AML-193 (cell line): ENCODE data around the gene CRYGS.
"Not testable (repeated sequence)": the region's sequence is repeated elsewhere in the genome, so short reads cannot be mapped to it uniquely, and the experiment has no call there.

ENCODE experiments used
- DNase-seq, 2 experiments: peaks; one replicate each; lab custom pipeline; 2025; lab: John Stamatoyannopoulos, UW

Gene CRYGS

DNA sequence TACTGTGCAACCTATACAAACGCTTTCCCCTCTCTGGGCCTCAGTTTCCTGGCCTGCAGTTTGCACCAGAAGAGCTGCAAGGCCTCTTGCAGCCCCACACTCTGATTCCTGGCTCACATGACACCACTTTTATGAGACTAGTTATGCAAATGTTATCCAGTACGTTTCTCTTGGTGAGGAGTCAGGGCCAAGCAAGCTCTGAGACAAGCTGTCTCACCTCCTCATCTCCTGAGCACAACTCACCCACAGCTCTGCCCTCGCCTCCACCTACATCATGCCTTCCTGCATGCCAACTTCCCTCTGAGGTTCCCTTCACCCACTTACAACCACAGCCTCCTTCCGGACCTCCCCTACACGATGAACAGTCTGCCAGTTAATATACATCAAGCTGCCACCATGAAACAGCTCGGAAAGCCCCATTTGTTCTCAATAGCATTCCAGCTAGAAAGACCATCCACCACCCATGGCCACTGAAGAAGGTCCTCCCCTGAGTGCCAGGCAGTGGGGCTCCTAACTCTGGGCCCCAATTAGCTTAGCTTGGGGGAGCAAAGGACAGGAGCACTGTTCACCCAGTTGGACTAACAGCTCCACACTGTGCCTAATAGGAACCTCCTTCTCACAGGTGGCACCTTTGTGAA is 25.0 kb downstream of the CRYGS start:
- peak; percentile 81 to 89 for DNase-seq

DNA sequence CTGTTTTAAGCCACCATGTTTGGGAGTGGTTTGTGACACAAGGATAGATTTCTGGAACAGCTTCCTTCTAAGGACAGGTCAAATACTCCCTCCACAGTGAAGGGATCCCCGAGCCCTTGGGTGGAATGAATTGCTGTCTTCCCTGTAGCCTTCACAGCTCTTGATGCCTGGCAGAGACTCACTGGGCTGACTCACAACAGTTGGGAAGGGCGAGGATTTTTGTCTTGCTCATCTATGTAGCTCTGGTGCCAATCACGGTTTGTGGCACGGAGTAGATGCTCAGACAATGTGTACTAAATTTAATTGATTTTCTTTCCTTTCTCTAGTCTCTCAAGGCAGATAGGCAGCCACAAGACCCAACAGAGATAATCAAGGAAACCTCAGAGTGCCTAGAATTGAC is 27.0 kb downstream of the CRYGS start:
- no peak for DNase-seq

GRCh38 chr3:186516646-186517045 is 27.5 kb downstream of the CRYGS start:
- no peak for DNase-seq

DNA sequence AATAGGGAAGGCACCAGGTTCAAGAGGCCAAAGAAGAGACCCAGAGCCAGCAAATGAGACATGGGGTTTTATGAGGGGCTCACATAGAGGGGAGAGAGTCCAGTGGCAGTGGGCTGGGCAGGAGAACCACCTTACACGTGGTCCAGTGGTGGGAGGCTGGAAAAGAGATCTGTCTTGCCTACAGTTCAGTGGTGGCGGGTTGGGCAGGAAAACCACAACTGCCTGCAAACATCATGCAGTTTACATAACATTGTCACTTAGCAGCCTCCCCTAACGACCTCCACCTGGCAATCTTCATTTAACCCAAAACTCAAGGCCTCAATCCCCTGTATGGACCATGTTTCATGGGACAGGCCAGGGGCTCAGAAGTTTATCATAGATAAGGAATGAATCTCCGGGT is 29.1 kb downstream of the CRYGS start:
- DNase-seq: peak; percentile 68 to 77

GRCh38 chr3:186514296-186515002 is 29.7 kb downstream of the CRYGS start:
- peak; percentile 48 to 58 for DNase-seq

GRCh38 chr3:186513386-186513785 is 30.8 kb downstream of the CRYGS start:
- DNase-seq: no peak

- no peak for DNase-seq
Measured at GRCh38 chr3:186512570-186513302, 31.4 kb downstream of the CRYGS start.

GRCh38 chr3:186511702-186512101 is 32.5 kb downstream of the CRYGS start:
- no peak for DNase-seq

DNA sequence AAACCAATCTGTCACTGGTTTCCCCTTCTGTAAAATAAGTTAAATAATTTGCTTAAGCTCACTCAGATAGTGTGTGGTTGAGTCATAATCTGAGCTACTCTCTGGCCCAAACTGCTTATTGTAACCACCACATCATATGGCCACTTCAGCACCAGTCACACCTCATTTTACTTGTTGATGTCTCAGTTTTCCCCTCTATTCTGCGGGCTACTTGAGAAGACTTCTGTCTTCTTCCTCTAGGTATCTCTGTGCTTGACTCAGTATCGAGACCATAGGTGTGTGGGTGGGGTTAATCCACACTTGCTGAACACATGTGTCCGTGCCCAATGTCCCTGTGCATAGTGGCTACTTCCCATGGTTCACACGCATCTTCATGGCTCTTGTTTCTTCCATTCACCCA is 32.9 kb downstream of the CRYGS start:
- no peak for DNase-seq

- no peak for DNase-seq
Measured at GRCh38 chr3:186510374-186511079, 33.7 kb downstream of the CRYGS start.

DNA sequence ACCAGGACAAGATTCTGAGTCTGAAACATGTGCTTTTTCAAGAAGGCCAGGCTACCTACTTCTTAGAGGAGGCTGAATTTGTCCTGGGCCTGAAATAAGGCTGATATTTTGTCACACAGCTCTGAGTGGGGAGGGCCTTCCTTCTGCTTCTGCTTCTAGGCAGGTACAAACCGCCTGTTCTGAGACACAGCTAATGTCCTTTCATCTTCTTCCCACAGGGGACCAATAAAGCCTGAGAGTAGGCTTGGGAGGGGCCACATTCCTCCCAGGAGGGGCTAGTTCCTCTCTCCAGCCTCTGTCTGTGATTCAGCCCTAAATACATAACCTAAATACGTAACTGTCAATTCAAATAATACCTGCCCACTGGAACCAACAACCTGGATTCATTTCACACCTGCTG is 34.8 kb downstream of the CRYGS start:
- DNase-seq: no peak

DNA sequence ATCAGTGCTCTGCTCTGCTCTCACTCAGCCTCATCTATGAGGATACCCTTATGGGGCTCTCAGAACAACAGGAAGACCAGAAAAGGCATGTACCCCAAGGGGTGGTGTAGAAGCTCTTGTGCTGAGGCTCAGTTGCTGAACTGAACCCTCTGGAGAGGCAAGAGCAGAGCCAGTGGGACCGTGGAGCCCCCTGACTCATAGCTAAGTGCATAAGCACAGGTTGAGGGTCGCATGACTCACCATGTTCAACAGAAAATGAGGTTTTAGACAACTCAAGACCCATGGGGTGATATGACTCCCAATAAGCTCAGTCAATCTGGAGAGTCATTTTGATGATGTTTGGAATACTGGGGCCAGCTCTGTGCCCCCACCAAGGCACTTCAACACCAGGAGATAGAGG is 37.3 kb downstream of the CRYGS start:
- DNase-seq: no peak

DNA sequence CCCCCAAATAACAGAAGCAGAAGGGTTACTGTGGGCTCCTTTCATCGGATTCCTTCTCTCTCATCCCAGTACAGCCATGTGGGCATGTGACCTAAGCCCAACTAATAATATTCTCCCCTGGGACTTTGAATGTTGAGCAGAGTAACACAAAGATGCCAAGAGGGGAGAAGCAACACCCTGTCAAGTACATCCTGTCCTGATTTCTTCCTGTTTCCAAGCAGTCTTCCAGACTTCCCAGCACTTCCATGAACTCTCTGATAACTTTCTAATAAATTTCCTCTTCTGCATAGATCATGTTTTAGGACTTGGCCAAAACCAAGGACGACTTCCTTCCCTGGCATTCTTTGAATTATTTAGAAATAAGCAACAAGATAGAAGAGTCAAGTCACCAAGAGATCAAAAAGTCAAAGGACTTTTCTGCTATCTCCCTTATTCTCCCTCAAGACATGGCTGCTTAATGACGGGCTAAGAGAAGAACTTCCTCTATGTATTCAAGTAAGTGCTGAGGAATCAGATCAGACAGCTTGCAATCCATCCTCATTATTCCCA is 37.9 kb downstream of the CRYGS start:
- DNase-seq: no peak

- DNase-seq: no peak
Measured at GRCh38 chr3:186502966-186503712, 41.0 kb downstream of the CRYGS start.

- DNase-seq: no peak
Measured at GRCh38 chr3:186502138-186502948, 41.8 kb downstream of the CRYGS start.

DNA sequence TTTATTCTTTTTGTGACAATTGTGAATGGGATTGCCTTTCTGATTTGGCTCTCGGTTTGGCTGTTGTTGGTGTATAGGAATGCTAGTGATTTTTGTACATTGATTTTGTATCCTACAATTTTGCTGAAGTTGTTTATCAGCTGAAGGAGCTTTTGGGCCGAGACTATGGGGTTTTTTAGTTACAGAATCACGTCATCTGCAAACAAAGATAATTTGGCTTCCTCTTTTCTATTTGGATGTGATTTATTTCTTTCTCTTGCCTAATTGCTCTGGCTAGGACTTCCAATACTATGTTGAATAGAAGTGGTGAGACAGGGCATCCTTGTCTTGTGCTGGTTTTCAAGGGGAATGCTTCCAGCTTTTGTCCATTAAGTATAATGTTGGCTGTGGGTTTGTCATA is 44.2 kb downstream of the CRYGS start:
- not testable (repeated sequence) for DNase-seq

GRCh38 chr3:186498022-186498421 is 46.2 kb downstream of the CRYGS start:
- not testable (repeated sequence) for DNase-seq

DNA sequence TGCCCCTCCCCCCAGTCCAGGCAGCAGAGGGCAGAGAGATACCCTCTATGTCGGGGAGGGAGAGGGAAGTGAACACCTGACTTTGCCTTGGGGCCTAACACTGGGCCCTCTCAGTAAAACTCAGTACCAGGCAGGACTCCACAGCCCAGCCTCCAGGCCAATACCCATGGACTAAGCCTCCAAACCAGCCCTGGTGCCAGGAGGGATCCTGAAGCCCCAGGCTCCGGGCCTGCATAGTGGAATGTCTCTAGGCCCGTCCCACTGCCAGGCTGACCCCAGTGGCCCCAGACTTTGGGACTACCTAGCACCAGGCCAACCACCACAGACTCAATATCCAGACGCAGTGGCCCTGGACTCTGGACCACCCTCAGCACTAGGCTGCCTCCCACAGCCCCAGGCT is 46.6 kb downstream of the CRYGS start:
- no peak for DNase-seq

DNA sequence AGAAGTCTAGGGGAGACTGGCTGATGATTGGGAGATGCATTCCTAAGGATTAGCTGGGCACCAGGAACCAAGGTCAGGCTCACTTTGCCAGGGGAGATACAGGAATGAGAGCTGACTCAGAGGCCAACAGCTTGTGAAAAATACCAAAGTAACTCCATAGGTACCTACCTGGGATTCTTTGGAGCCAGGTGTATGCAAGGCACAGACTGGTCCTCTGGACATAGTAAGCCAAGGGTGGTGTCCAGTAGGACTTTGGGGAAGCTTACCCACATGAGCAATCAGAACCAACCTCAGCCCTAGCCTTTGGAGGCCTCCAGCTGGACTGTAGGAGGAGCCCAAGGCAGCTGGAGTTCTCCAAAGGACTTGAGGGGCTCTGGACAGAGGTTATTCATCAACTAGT is 47.5 kb downstream of the CRYGS start:
- DNase-seq: no peak

- no peak for DNase-seq
Measured at GRCh38 chr3:186496016-186496415, 48.2 kb downstream of the CRYGS start.
